SH-SY5Y (cell line): ENCODE data around the gene DNAH2.

Experiments
- GATA2 ChIP-seq: IDR thresholded peaks from 2 replicates; pipeline ENCODE4 v1.6.1; 2011; ENCODE audit warnings: mild to moderate bottlenecking, low read depth, low read length
- GATA3 ChIP-seq: IDR thresholded peaks from 2 replicates; pipeline ENCODE4 v1.6.1; 2011; ENCODE audit warnings: low read depth, mild to moderate bottlenecking, low read length, moderate library complexity

The DNAH2 gene

GRCh38 chr17:7707446-7707845 is 10.1 kb upstream of the DNAH2 start:
- TF ChIP-seq GATA3: no peak
- peak; percentile 62; the same call in 1 of the 2 replicates for TF ChIP-seq GATA2

GRCh38 chr17:7707858-7708750 is 9.4 kb upstream of the DNAH2 start:
- TF ChIP-seq GATA2: no peak
- no peak for TF ChIP-seq GATA3

DNA sequence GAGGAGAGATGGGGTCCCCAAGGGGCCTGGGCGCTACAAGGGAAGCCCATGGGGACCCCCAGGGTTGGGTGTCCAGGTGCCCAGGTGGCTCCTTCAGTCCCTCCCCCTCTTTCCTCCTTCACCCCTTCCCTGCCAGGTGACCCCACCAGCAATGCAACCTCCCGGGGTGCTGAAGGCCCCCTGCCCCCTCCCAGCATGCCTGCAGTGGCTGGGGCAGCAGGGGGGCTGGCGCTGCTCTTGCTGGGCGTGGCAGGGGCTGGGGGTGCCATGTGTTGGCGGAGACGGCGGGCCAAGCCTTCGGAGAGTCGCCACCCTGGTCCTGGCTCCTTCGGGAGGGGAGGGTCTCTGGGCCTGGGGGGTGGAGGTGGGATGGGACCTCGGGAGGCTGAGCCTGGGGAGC is 8.5 kb upstream of the DNAH2 start:
- TF ChIP-seq GATA3 (no peak), GATA2 (no peak)

DNA sequence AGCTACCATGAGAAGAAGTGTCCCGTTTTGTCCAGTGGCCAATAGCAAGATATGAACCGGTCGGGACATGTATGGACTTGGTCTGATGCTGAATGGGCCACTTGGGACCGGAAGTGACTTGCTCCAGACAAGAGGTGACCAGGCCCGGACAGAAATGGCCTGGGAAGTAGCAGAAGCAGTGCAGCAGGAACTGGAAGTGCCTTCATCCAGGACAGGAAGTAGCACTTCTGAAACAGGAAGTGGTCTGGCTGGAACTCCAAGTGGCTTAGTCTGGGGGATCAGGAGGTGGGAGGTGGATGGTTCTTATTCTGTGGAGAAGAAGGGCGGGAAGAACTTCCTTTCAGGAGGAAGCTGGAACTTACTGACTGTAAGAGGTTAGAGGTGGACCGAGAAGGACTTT is 7.2 kb upstream of the DNAH2 start:
- TF ChIP-seq GATA2: no peak
- TF ChIP-seq GATA3: no peak

DNA sequence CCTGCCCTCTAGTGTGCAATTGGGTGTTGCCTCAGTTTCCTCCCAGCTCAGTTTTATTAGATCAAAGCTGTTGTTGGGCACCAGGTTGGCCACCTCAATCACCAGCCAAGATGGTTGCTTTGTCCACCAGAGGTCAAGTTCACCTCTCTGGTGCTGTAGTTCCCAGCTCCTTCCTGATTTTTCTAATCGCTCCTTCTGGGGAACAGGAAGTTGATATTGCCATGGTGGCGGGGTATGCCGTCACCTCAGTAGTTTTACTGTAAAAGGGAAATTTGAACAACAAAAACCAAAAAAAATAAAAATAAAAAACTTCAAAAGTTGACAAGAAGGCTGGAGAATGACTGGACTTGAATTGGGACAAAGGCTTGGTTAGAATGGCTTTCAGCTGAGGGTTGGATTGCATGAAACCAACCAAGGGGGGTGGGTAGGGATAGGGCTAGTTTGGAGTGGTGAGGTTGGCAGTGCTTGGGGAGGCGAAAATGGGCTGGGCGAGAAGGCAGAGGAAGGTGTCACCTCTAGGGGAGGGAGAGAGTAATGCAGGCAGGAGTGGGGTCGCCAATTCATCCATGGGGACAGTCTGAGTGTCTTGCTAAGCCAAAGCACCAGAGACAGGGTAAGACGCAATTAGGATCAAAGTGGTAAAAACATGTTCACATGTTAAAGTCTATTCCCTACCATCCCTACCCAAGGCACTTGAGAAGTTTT is 6.3 kb upstream of the DNAH2 start:
- TF ChIP-seq GATA3 (no peak), GATA2 (no peak)

DNA sequence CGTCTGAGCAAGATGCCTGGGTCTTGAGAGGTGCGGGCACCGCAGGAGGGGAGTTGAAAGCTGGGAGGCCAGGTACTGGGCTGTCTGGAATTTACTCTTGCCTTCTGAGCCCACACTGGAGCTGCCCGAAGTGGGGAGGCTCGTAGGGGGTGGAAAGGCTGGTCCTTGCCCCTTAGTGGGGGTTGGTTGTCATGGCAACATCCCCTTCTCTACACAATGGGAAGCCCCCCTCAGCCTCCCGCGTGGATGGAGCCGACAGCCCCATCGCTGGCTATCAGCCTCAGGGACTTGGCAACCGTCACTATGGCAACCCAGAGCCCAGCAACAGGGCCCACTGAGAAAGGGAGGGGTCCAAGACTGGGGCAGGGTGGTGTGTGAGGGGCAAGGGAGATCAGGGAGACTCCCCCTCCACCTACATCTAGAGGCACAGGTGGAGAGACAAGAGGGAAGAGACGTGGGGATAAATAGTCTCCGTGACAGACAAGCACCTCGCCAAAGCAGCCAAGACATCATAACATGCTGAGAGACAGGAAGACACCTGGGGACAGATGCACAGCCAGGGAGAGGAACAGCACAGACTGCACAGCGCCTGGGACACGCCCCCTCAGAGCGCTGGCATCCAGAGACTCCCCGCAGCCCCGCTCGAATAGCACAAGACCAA is 5.3 kb upstream of the DNAH2 start:
- no peak for TF ChIP-seq GATA2
- no peak for TF ChIP-seq GATA3

GRCh38 chr17:7713782-7714181 is 3.8 kb upstream of the DNAH2 start:
- TF ChIP-seq GATA3: no peak
- TF ChIP-seq GATA2: no peak

DNA sequence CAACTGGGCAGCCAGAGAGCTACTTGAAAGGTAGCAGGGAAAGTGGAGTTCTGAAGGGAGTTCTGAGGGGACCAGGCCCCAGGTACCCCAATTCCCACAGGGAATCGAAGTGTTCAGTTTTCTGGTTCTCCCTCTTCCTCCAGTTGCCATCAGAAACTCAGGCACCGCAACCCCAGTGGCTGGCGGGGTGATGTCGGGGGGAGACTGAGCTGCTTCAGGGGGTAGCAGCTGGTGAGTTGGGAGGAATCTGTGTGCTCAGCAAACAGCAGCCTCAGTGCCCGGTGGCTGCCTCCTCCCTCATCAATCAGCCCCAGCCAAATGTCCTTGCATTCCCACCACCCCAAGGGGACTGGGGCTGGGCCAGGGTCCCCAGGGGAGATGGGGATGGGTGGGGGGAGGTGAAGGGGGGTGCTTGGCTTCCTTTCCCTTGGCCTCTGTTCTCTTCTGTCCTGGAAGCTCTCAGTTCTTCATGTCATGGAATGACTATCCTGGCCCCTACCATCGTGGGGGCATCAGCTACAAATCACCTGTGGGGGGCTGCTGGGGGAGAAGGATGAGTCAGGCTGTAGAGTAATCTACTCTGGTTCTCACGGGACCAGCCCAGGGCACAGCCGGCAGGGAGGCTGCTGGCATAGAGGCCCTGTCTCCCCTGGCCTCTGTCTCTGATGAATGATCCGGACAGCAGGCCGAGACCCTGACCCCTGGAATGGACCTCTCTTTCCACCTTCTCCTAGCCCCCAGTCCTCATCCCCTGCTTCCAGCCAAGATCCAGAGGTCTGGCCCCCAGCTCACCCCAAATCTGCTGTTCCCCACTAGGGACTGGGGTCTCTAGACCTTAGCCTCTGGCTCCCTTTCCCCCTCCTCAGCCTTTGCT is 2.6 kb upstream of the DNAH2 start:
- TF ChIP-seq GATA2 (no peak), GATA3 (no peak)

- TF ChIP-seq GATA2 (no peak), GATA3 (no peak)
Observed at GRCh38 chr17:7715936-7716886, 1.3 kb upstream of the DNAH2 start.

DNA sequence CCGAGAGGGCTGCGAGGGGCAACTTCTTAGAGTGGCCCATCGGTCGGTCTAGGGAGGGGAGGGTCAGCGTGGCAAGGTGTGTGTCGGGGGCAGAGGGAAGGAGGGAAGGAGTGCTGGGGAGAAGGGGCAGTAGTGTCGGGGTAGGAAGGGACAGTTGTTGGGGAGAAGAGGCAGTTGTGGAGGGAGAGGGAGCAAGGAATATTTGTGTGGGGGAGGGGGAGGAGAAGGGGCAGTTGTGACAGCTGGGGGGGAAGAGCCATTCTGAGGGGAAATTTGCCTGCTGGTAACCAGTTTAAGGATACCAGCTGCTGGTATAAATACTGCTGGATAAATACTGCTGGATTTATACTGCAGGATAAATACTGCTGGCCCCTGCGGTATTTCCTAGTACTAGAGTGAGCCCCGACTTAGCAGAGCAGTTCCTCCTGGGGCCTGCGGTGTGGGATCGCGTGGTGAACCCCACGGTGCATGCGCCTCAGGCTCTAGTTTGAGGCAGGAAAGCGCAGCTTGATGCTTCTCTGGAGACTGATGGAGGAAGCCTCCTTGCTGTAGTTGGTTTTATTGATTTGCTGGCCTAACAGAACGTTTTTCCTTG is 309 bp downstream of the DNAH2 start:
- no peak for TF ChIP-seq GATA3
- no peak for TF ChIP-seq GATA2

GRCh38 chr17:7719661-7720060 is 2.1 kb downstream of the DNAH2 start:
- no peak for TF ChIP-seq GATA3
- no peak for TF ChIP-seq GATA2

DNA sequence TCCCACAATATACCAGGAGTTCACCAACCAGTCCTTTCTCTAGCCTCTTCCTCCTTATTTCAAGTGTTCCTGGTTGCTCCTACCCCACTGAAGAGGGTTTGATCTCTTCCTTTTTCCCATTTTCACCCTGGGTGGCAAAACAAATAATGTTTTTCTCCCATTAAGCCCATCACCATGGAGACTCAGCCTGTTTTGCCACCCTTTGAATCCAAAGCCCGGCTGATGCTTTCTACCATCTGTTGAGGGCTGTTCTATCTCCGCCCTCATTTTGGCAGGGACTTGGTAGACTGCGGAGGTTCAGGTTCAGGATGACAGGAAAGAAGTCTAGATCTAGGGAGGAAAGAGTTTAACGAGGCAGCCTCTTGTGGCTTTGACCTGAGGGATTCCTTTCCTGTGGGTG is 2.6 kb downstream of the DNAH2 start:
- TF ChIP-seq GATA2 (no peak), GATA3 (no peak)
